GM12873 (cell line): Measurements from ENCODE around the gene ZSCAN22.
A peak's percentile ranks its signal among the peaks of the same experiment; 100 is the strongest.

Experiments
- CTCF ChIP-seq: IDR thresholded peaks from 2 replicates; pipeline ENCODE4 v1.5.1; 2012; ENCODE audit warnings: low read depth, mild to moderate bottlenecking, moderate library complexity, low read length, control low read depth; ENCODE audit not compliant: insufficient read depth; ENCODE audit errors: missing control alignments

Gene ZSCAN22

GRCh38 chr19:58319241-58319640, 7.6 kb upstream of the ZSCAN22 start:
- no peak for TF ChIP-seq CTCF

- no peak for TF ChIP-seq CTCF
Observed at GRCh38 chr19:58325311-58326022, 1.3 kb upstream of the ZSCAN22 start.

GRCh38 chr19:58326501-58326913, 287 bp upstream of the ZSCAN22 start:
- TF ChIP-seq CTCF, result no peak

GRCh38 chr19:58328999-58329398, 2.2 kb downstream of the ZSCAN22 start:
- peak; percentile 66 for TF ChIP-seq CTCF

GRCh38 chr19:58330458-58330857, 3.7 kb downstream of the ZSCAN22 start:
- no peak for TF ChIP-seq CTCF

GRCh38 chr19:58332697-58333096, 5.9 kb downstream of the ZSCAN22 start:
- no peak for TF ChIP-seq CTCF

GRCh38 chr19:58334691-58335249, 8.0 kb downstream of the ZSCAN22 start:
- TF ChIP-seq CTCF, result no peak
